Activated CD4-positive, alpha-beta T cell treated with anti-CD3 and anti-CD28 coated beads, Interleukin-2, amount 10 ng/mL, durations not matched to agents 7 days and 5 days (primary cell): Measurements from ENCODE around the gene UBXN1. TPM values are rescaled to one million over a fixed set of nuclear protein-coding genes. Genes with fewer than 3 reads are reported as not detected.

Experiments used
- CTCF ChIA-PET: fragments of 350-600 bp; sonication (Branson Sonifier 250); formaldehyde crosslinking; loops from one replicate; lab custom pipeline; 2021; ENCODE audit warnings: antibody characterized with exemption; lab: Charles Lee
- POLR2A ChIA-PET: fragments of 350-600 bp; sonication (Branson Sonifier 250); formaldehyde crosslinking; loops from one replicate; lab custom pipeline; 2021; ENCODE audit warnings: antibody characterized with exemption; lab: Charles Lee
- DNase-seq: peaks from one replicate; pipeline ENCODE4 v3.0.0-alpha.2; 2020
- H3K27ac Mint-ChIP-seq: one replicate; pipeline ENCODE4 v1.8.0; 2021; ENCODE audit warnings: mild to moderate bottlenecking, moderate library complexity, mixed read lengths
- H3K27me3 Mint-ChIP-seq: one replicate; pipeline ENCODE4 v1.8.0; 2021; ENCODE audit warnings: mixed read lengths
- H3K36me3 Mint-ChIP-seq: one replicate; pipeline ENCODE4 v1.8.0; 2021; ENCODE audit warnings: low read depth, mixed read lengths
- H3K4me1 Mint-ChIP-seq: one replicate; pipeline ENCODE4 v1.8.0; 2021; ENCODE audit warnings: mixed read lengths
- H3K4me3 Mint-ChIP-seq: one replicate; pipeline ENCODE4 v1.8.0; 2021; ENCODE audit warnings: mild to moderate bottlenecking, moderate library complexity, mixed read lengths
- H3K9me3 Mint-ChIP-seq: one replicate; pipeline ENCODE4 v1.8.0; 2021; ENCODE audit warnings: mixed read lengths
- total RNA-seq, 2 experiments: library from RNA; stranded (reverse); gene quantifications; one replicate each; pipeline ENCODE4 v1.2.3, GENCODE V29; 2021

The UBXN1 gene
- total RNA-seq, 2 experiments from 2014 or later: 126 to 146 TPM

GRCh38 chr11:62648967-62649364, 29.9 kb downstream of the UBXN1 start:
- ChIA-PET POLR2A (no interaction called here), CTCF (interaction anchor here (0.9 to 1.4 kb wide), 7 partner anchors 8 to 38 kb away, joined by 3 to 5 read pairs (median 4); partner anchors contain the start of genes ROM1 and UQCC3)
- Mint-ChIP-seq H3K27ac (no peak overlapping the region), H3K4me3 (no peak overlapping the region), H3K9me3 (no peaks in the 10 kb centered on the region), H3K4me1 (peaks cover 43% of the 10 kb centered on the region), H3K36me3 (peaks cover 24% of the 10 kb centered on the region), H3K27me3 (no peaks in the 10 kb centered on the region)
- no peak for DNase-seq

- Mint-ChIP-seq H3K36me3 (peaks cover 24% of the 10 kb centered on the region), H3K4me3 (no peak overlapping the region), H3K4me1 (peaks cover 40% of the 10 kb centered on the region), H3K9me3 (no peaks in the 10 kb centered on the region), H3K27me3 (no peaks in the 10 kb centered on the region), H3K27ac (no peak overlapping the region)
- ChIA-PET CTCF (interaction anchor here (0.9 to 1.4 kb wide), 8 partner anchors 7 to 37 kb away, joined by 3 to 6 read pairs (median 4); partner anchors contain the start of genes C11orf98, CSKMT and UQCC3), POLR2A (no interaction called here)
- DNase-seq: no peak
Measured at GRCh38 chr11:62648185-62648966, 30.5 kb downstream of the UBXN1 start.

- Mint-ChIP-seq H3K27ac (peak overlapping the region; percentile 25), H3K4me1 (peaks cover 41% of the 10 kb centered on the region), H3K36me3 (peaks cover 30% of the 10 kb centered on the region), H3K4me3 (no peak overlapping the region), H3K9me3 (no peaks in the 10 kb centered on the region), H3K27me3 (no peaks in the 10 kb centered on the region)
- POLR2A ChIA-PET: no interaction called here
- CTCF ChIA-PET: interaction anchor here (1.1 to 1.4 kb wide), 3 partner anchors 17 to 24 kb away, joined by 3 to 6 read pairs (median 5); partner anchors contain the start of genes C11orf98 and CSKMT
- DNase-seq: no peak
Measured at GRCh38 chr11:62647609-62648005, 31.3 kb downstream of the UBXN1 start.

- CTCF ChIA-PET: interaction anchor here (1.1 to 1.4 kb wide), 4 partner anchors 18 to 139 kb away, joined by 3 to 6 read pairs (median 4); partner anchors contain the start of genes C11orf98, CSKMT and MTA2
- H3K9me3 Mint-ChIP-seq: no peaks in the 10 kb centered on the region
- peaks cover 41% of the 10 kb centered on the region for H3K4me1 Mint-ChIP-seq
Measured at GRCh38 chr11:62646825-62647608, 31.9 kb downstream of the UBXN1 start.

GRCh38 chr11:62645946-62646824, 32.7 kb downstream of the UBXN1 start, which contains the start of gene GANAB:
Gene GANAB (minus strand): TSS chr11:62646613. CDS start chr11:62646599, 14 bp downstream.
- POLR2A ChIA-PET: interaction anchor here (0.6 to 1.5 kb wide), 6 partner anchors 19 to 195 kb away, joined by 3 to 7 read pairs (median 3); partner anchors contain the start of genes C11orf98, CSKMT and HNRNPUL2
- Mint-ChIP-seq H3K4me1 (peaks cover 42% of the 10 kb centered on the region), H3K27me3 (no peaks in the 10 kb centered on the region), H3K27ac (peak within 1 kb of the TSS; percentile 95), H3K9me3 (no peaks in the 10 kb centered on the region), H3K36me3 (peaks cover 30% of the 10 kb centered on the region), H3K4me3 (peak within 1 kb of the TSS; percentile 97)
- DNase-seq: peak; percentile 100
- CTCF ChIA-PET: interaction anchor here (0.6 to 1.4 kb wide), 3 partner anchors 8 to 140 kb away, joined by 3 to 4 read pairs (median 3); partner anchors contain the start of gene MTA2

More at GRCh38 chr11:62646825-62647608, 31.9 kb downstream of the UBXN1 start:
- POLR2A ChIA-PET: interaction anchor here (0.6 to 1.5 kb wide), 4 partner anchors 18 to 194 kb away, joined by 3 to 7 read pairs (median 4); partner anchors contain the start of genes C11orf98, CSKMT and HNRNPUL2
- H3K27me3 Mint-ChIP-seq: no peaks in the 10 kb centered on the region
- peak overlapping the region; percentile 95 for H3K27ac Mint-ChIP-seq
- peak overlapping the region; percentile 97 for H3K4me3 Mint-ChIP-seq
- H3K36me3 Mint-ChIP-seq: peaks cover 30% of the 10 kb centered on the region
- DNase-seq: no peak

GRCh38 chr11:62645671-62645945, 33.3 kb downstream of the UBXN1 start:
- H3K9me3 Mint-ChIP-seq: no peaks in the 10 kb centered on the region
- no peak for DNase-seq
- POLR2A ChIA-PET: interaction anchor here (0.6 kb wide), 1 partner anchor 83 kb away, joined by 3 read pairs; no protein-coding TSS in a partner anchor

GRCh38 chr11:62644220-62644619, 34.7 kb downstream of the UBXN1 start:
- no peaks in the 10 kb centered on the region for H3K27me3 Mint-ChIP-seq
- peak overlapping the region; percentile 32 for H3K4me3 Mint-ChIP-seq
- no peak overlapping the region for H3K27ac Mint-ChIP-seq
- POLR2A ChIA-PET: no interaction called here
- peaks cover 50% of the 10 kb centered on the region for H3K4me1 Mint-ChIP-seq
- no peak for DNase-seq
- CTCF ChIA-PET: interaction anchor here (0.6 to 1.5 kb wide), 5 partner anchors 10 to 220 kb away, joined by 3 to 7 read pairs (median 4); partner anchors contain the start of genes C11orf98 and CSKMT
- peaks cover 34% of the 10 kb centered on the region for H3K36me3 Mint-ChIP-seq
- H3K9me3 Mint-ChIP-seq: peaks cover 2% of the 10 kb centered on the region

More at GRCh38 chr11:62645671-62645945, 33.3 kb downstream of the UBXN1 start:
- Mint-ChIP-seq H3K27ac (peak overlapping the region; percentile 95), H3K27me3 (no peaks in the 10 kb centered on the region), H3K4me3 (peak overlapping the region; percentile 97), H3K36me3 (peaks cover 32% of the 10 kb centered on the region), H3K4me1 (peaks cover 45% of the 10 kb centered on the region)
- CTCF ChIA-PET: interaction anchor here (0.6 to 1.4 kb wide), 3 partner anchors 8 to 141 kb away, joined by 3 to 4 read pairs (median 3); no protein-coding TSS in a partner anchor

- ChIA-PET CTCF (interaction anchor here (2.7 kb wide), 1 partner anchor 10 kb away, joined by 12 read pairs; the partner anchor contains the start of gene B3GAT3), POLR2A (interaction anchor here (0.5 to 0.6 kb wide), 2 partner anchors 8 to 63 kb away, joined by 3 read pairs; no protein-coding TSS in a partner anchor)
- DNase-seq: no peak
- Mint-ChIP-seq H3K27me3 (no peaks in the 10 kb centered on the region), H3K36me3 (peaks cover 64% of the 10 kb centered on the region), H3K27ac (peak overlapping the region; percentile 69), H3K4me3 (no peak overlapping the region), H3K9me3 (no peaks in the 10 kb centered on the region), H3K4me1 (peaks cover 22% of the 10 kb centered on the region)
Measured at GRCh38 chr11:62632492-62632891, 46.4 kb downstream of the UBXN1 start.

- no peaks in the 10 kb centered on the region for H3K9me3 Mint-ChIP-seq
- peaks cover 58% of the 10 kb centered on the region for H3K36me3 Mint-ChIP-seq
- peaks cover 2% of the 10 kb centered on the region for H3K4me1 Mint-ChIP-seq
- no peak overlapping the region for H3K4me3 Mint-ChIP-seq
- no peak for DNase-seq
- CTCF ChIA-PET: interaction anchor here (0.8 to 2.6 kb wide), 3 partner anchors 12 to 53 kb away, joined by 3 to 14 read pairs (median 4); no protein-coding TSS in a partner anchor
- H3K27me3 Mint-ChIP-seq: no peaks in the 10 kb centered on the region
- POLR2A ChIA-PET: no interaction called here
- peak overlapping the region; percentile 27 for H3K27ac Mint-ChIP-seq
Measured at GRCh38 chr11:62627713-62628112, 51.2 kb downstream of the UBXN1 start.
